Measurements from ENCODE around the gene PNMA8C.

Gene PNMA8C

GRCh38 chr19:46386996-46387712 lies 41.6 kb downstream of the PNMA8C start (continued):
- no peak for TF ChIP-seq PATZ1 (CRISPR knock-in tag; IDR thresholded peaks at IDR 0.05; ENCODE audit: borderline replicate concordance)
- no peak for TF ChIP-seq GLIS3 (CRISPR knock-in tag; IDR thresholded peaks at IDR 0.05)

GRCh38 chr19:46386151-46386550 lies 42.6 kb downstream of the PNMA8C start:
- TF ChIP-seq GLIS3 (CRISPR knock-in tag; IDR thresholded peaks at IDR 0.05): no peak
- ATAC-seq: no peak

- no peak for ATAC-seq
- no peak for TF ChIP-seq ZNF565 (CRISPR knock-in tag; conservative IDR thresholded peaks at IDR 0.05; ENCODE audit: low read depth)
Measured at GRCh38 chr19:46385636-46386035, 43.1 kb downstream of the PNMA8C start.

- no peak for TF ChIP-seq ZFP30 (CRISPR knock-in tag; IDR thresholded peaks at IDR 0.05)
- no peak for TF ChIP-seq POU6F1 (CRISPR knock-in tag; IDR thresholded peaks at IDR 0.05; ENCODE audit: borderline replicate concordance, low read depth)
- no peak for TF ChIP-seq TSHZ2 (CRISPR knock-in tag; IDR thresholded peaks at IDR 0.05)
- TF ChIP-seq ISL1 (CRISPR knock-in tag; IDR thresholded peaks at IDR 0.05): no peak
- no peak for TF ChIP-seq PATZ1 (CRISPR knock-in tag; IDR thresholded peaks at IDR 0.05; ENCODE audit: borderline replicate concordance)
- TF ChIP-seq GLIS3 (CRISPR knock-in tag; IDR thresholded peaks at IDR 0.05): no peak
- no peak for TF ChIP-seq TOX (CRISPR knock-in tag; IDR thresholded peaks at IDR 0.05; ENCODE audit: borderline replicate concordance)
- no peak for TF ChIP-seq ARNTL (CRISPR knock-in tag; IDR thresholded peaks at IDR 0.05; ENCODE audit: borderline replicate concordance, low read depth)
- no peak for TF ChIP-seq BACH2 (CRISPR knock-in tag; IDR thresholded peaks at IDR 0.05; ENCODE audit: borderline replicate concordance)
- no peak for TF ChIP-seq CSRNP3 (CRISPR knock-in tag; IDR thresholded peaks at IDR 0.05)
- TF ChIP-seq TCF4 (CRISPR knock-in tag; IDR thresholded peaks at IDR 0.05; ENCODE audit: borderline replicate concordance): no peak
- TF ChIP-seq ZC3H10 (CRISPR knock-in tag; IDR thresholded peaks at IDR 0.05): no peak
- TF ChIP-seq PPARA (CRISPR knock-in tag; IDR thresholded peaks at IDR 0.05; ENCODE audit: borderline replicate concordance): no peak
- TF ChIP-seq SNAI2 (CRISPR knock-in tag; IDR thresholded peaks at IDR 0.05): no peak
- no peak for TF ChIP-seq CSDC2 (CRISPR knock-in tag; IDR thresholded peaks at IDR 0.05)
- ATAC-seq: no peak
Measured at GRCh38 chr19:46384396-46384795, 44.3 kb downstream of the PNMA8C start.

All from SK-N-SH treated with all-trans-retinoic acid at 6 μM for 48 hours (cell line).